WI38 (cell line): ENCODE data around the gene SMPD2.

Source experiments
- H3K4me3 ChIP-seq: 2 replicates; pipeline ENCODE4 v1.5.1; 2011; ENCODE audit warnings: low read depth, mild to moderate bottlenecking, control low read depth, low read length
- CTCF ChIP-seq: IDR thresholded peaks from 2 replicates; pipeline ENCODE4 v1.5.1; 2012; ENCODE audit warnings: low read depth, mild to moderate bottlenecking, control low read depth, low read length

The SMPD2 gene

DNA sequence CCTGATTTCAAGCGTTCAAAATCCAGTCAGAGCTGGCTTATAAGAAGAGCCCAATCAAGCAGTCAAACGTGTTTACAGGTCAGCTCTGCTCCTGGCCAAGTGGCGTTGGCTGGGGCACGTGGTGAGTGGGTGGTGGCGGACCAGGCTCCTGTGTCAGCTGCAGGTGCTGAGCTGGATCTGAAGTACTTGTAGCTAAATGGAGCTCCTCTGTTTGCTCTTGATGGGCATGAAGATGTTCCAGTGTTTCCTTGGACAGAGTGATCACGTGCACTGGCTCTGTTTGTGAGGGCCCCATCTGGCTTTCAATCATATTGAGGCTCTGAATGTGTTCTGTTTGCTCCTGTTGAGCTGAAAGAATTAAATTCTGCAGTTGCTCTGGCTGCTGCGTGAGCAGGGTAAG is 25.2 kb downstream of the SMPD2 start:
- H3K4me3 ChIP-seq: no peak overlapping the region
- no peak for TF ChIP-seq CTCF

- no peak for TF ChIP-seq CTCF
- H3K4me3 ChIP-seq: no peak overlapping the region
Measured at GRCh38 chr6:109466212-109466923, 25.8 kb downstream of the SMPD2 start.

- no peak for TF ChIP-seq CTCF
- no peak overlapping the region for H3K4me3 ChIP-seq
Measured at GRCh38 chr6:109467696-109468095, 27.2 kb downstream of the SMPD2 start.

DNA sequence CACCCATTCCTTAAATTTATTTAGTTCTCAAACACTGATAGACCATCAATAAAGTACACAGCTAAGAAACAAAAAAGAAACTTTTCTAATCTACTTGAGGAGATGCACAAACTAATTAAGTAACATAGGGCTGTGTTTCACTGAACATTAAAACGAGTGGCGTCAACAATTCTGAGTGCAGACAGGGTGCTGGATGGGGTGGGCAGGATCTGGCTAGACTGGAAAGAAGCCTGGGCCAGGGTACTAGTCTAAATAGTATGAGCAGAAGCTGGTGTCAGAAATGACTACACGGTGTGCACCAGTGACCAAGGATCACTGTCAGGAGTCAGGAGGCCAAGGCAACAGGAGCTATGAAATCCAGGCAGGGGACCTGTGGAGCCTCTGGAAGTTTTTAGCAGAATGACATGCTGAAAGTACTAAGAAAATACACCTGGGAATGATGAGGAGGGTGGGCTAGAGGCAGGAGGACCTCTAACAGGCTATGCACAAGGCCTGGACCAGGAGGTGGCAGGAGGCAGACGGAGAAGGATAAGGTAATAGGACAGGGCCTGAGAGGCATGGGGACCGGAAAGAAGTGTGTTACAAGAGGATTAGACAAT is 29.2 kb downstream of the SMPD2 start:
- H3K4me3 ChIP-seq: no peak overlapping the region
- no peak for TF ChIP-seq CTCF

DNA sequence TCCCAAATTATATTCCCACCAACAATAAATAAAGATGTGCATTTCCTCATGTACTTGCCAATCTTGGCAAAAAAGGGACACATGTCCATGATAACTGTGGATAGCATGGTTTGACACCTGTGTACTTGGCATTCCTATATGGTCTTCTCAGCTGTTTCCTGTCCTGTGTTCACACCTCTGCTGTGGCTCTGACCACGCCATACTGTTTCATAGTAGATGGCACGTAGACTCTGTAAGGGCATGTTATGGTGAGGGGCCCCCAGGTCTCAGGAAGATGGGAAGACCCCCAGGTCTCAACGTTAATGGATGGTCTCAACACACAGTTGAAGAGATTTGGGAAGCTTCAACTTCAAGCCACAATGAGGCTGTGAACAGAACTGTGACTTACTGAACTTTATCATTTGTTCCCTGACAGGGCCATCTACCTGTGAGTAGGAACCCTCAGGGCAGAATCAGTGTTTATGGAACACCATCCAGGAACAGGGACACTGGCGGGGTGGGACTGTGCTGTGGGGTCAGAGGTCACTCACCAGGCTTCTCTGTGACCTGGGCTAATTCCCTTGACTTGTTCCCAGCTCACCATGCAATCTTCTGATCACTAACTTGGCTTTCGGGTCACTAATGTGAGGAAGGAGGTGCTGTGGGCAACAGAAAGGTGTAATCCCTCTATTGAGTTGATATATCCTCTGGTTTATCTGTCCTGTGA is 30.7 kb downstream of the SMPD2 start:
- TF ChIP-seq CTCF: no peak
- no peak overlapping the region for H3K4me3 ChIP-seq

GRCh38 chr6:109472132-109472995 is 31.8 kb downstream of the SMPD2 start:
- no peak overlapping the region for H3K4me3 ChIP-seq
- TF ChIP-seq CTCF: no peak
